Hepatocyte (in vitro differentiated cells): ENCODE data around the gene HTT. TPM values are rescaled to one million over a fixed set of nuclear protein-coding genes. Genes with fewer than 3 reads are reported as not detected.
A peak's percentile ranks its signal among the peaks of the same experiment; 100 is the strongest.

ENCODE experiments used
- DNase-seq: peaks from one replicate; pipeline ENCODE4 v3.0.0-alpha.2; 2016; ENCODE audit warnings: low spot score
- H2AFZ ChIP-seq: fragments of 200-600 bp; sonication (generic); 2 replicates; pipeline ENCODE4 v1.6.0; 2016; ENCODE audit warnings: antibody characterized with exemption, mild to moderate bottlenecking
- H3K27ac ChIP-seq: fragments of 200-600 bp; sonication (generic); 2 replicates; pipeline ENCODE4 v1.5.1; 2016; ENCODE audit warnings: mild to moderate bottlenecking
- H3K27me3 ChIP-seq: fragments of 200-600 bp; sonication (generic); 2 replicates; pipeline ENCODE4 v1.6.1; 2016
- H3K36me3 ChIP-seq: fragments of 200-600 bp; sonication (generic); replicated peaks from 2 replicates; pipeline ENCODE4 v1.5.1; 2016; ENCODE audit warnings: low read depth; ENCODE audit not compliant: insufficient read depth
- H3K4me1 ChIP-seq: fragments of 200-600 bp; sonication (generic); 2 replicates; pipeline ENCODE4 v1.5.1; 2016; ENCODE audit warnings: mild to moderate bottlenecking, moderate library complexity; ENCODE audit not compliant: insufficient read depth
- H3K4me2 ChIP-seq: fragments of 200-600 bp; sonication (generic); 2 replicates; pipeline ENCODE4 v1.6.0; 2016
- H3K4me3 ChIP-seq: fragments of 200-600 bp; sonication (generic); 2 replicates; pipeline ENCODE4 v1.5.1; 2016; ENCODE audit warnings: mild to moderate bottlenecking
- H3K79me2 ChIP-seq: fragments of 200-600 bp; sonication (generic); 2 replicates; pipeline ENCODE4 v1.6.0; 2017; ENCODE audit warnings: mild to moderate bottlenecking
- H3K9me2 ChIP-seq: fragments of 200-600 bp; sonication (generic); replicated peaks from 2 replicates; pipeline ENCODE4 v1.6.0; 2017; ENCODE audit warnings: mild to moderate bottlenecking; ENCODE audit not compliant: insufficient read depth
- H3K9me3 ChIP-seq: fragments of 200-600 bp; sonication (generic); 2 replicates; pipeline ENCODE4 v1.5.1; 2016; ENCODE audit warnings: low read depth, mild to moderate bottlenecking
- H4K20me1 ChIP-seq: fragments of 200-600 bp; sonication (generic); 2 replicates; pipeline ENCODE4 v1.6.0; 2016; ENCODE audit warnings: mild to moderate bottlenecking; ENCODE audit not compliant: insufficient read depth, poor library complexity, severe bottlenecking
- EZH2 ChIP-seq: fragments of 200-600 bp; sonication (generic); IDR thresholded peaks from 2 replicates; pipeline ENCODE4 v1.6.1; 2016; ENCODE audit warnings: antibody characterized with exemption, mild to moderate bottlenecking, borderline replicate concordance
- EZH2phosphoT487 ChIP-seq: fragments of 200-600 bp; sonication (generic); IDR thresholded peaks from one replicate; pipeline ENCODE4 v1.6.1; 2018; ENCODE audit warnings: antibody characterized with exemption, mild to moderate bottlenecking, low read depth, moderate library complexity; ENCODE audit not compliant: unreplicated experiment, severe bottlenecking
- WGBS: methylation state at CpG from one replicate; pipeline ENCODE4 v1.1.6; 2016; ENCODE audit warnings: low lambda C conversion rate; ENCODE audit errors: missing lambda C conversion rate; 5-methylcytosine and 5-hydroxymethylcytosine counted together
- polyA plus RNA-seq: library from polyadenylated mRNA; unstranded; fragments of >200 nt; fragmentation: Nextera tagmentation; extraction: Ambion mirVana; gene quantifications from 2 replicates; pipeline ENCODE4 v1.2.1, GENCODE V29; 2016
- total RNA-seq: library from RNA; depleted of rRNA; stranded (reverse); fragments of >200 nt; gene quantifications from 2 replicates; pipeline ENCODE4 v1.2.3, GENCODE V29; 2014
- TF ChIP-seq, protein P1 (sequence below): fragments of 200-600 bp; sonication (generic); IDR thresholded peaks from 2 replicates; pipeline ENCODE4 v1.5.1; 2016; ENCODE audit warnings: antibody characterized with exemption, mild to moderate bottlenecking; ENCODE audit not compliant: poor library complexity

HTT gene
- total and polyA plus RNA-seq, 2 experiments from 2014 or later = 12.4 to 33.9 TPM

- H3K4me3 ChIP-seq = no peak overlapping the region
- no peaks in the 10 kb centered on the region for H3K9me3 ChIP-seq
- H3K79me2 ChIP-seq = peaks cover 8% of the 10 kb centered on the region
- peaks cover 13% of the 10 kb centered on the region for H3K4me1 ChIP-seq
- H3K27ac ChIP-seq = peak overlapping the region; percentile 65
- 98% methylated on average over 5 of the region's 5 CpGs for WGBS
- no peak for TF ChIP-seq EZH2phosphoT487
- TF ChIP-seq, protein P1, sequence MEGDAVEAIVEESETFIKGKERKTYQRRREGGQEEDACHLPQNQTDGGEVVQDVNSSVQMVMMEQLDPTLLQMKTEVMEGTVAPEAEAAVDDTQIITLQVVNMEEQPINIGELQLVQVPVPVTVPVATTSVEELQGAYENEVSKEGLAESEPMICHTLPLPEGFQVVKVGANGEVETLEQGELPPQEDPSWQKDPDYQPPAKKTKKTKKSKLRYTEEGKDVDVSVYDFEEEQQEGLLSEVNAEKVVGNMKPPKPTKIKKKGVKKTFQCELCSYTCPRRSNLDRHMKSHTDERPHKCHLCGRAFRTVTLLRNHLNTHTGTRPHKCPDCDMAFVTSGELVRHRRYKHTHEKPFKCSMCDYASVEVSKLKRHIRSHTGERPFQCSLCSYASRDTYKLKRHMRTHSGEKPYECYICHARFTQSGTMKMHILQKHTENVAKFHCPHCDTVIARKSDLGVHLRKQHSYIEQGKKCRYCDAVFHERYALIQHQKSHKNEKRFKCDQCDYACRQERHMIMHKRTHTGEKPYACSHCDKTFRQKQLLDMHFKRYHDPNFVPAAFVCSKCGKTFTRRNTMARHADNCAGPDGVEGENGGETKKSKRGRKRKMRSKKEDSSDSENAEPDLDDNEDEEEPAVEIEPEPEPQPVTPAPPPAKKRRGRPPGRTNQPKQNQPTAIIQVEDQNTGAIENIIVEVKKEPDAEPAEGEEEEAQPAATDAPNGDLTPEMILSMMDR = no peak
- no peaks in the 10 kb centered on the region for H3K9me2 ChIP-seq
- no peak overlapping the region for H2AFZ ChIP-seq
- H4K20me1 ChIP-seq = no peaks in the 10 kb centered on the region
- H3K4me2 ChIP-seq = no peak overlapping the region
- no peaks in the 10 kb centered on the region for H3K27me3 ChIP-seq
- H3K36me3 ChIP-seq = no peaks in the 10 kb centered on the region
- no peak for DNase-seq
Measured at GRCh38 chr4:3107271-3107670, 32.8 kb downstream of the HTT start.

GRCh38 chr4:3107691-3108121 is 33.2 kb downstream of the HTT start:
- H3K4me2 ChIP-seq = no peak overlapping the region
- peaks cover 16% of the 10 kb centered on the region for H3K4me1 ChIP-seq
- TF ChIP-seq, protein P1 = no peak
- no peak for TF ChIP-seq EZH2
- no peak for TF ChIP-seq EZH2phosphoT487
- no peak for DNase-seq
- H4K20me1 ChIP-seq = no peaks in the 10 kb centered on the region
- no peaks in the 10 kb centered on the region for H3K9me2 ChIP-seq
- H3K4me3 ChIP-seq = no peak overlapping the region
- no peak overlapping the region for H2AFZ ChIP-seq
- H3K79me2 ChIP-seq = peaks cover 8% of the 10 kb centered on the region
- H3K27me3 ChIP-seq = no peaks in the 10 kb centered on the region
- H3K36me3 ChIP-seq = no peaks in the 10 kb centered on the region
- no peaks in the 10 kb centered on the region for H3K9me3 ChIP-seq
- H3K27ac ChIP-seq = peak overlapping the region; percentile 65
- 86% methylated on average over 6 of the region's 6 CpGs for WGBS

DNA sequence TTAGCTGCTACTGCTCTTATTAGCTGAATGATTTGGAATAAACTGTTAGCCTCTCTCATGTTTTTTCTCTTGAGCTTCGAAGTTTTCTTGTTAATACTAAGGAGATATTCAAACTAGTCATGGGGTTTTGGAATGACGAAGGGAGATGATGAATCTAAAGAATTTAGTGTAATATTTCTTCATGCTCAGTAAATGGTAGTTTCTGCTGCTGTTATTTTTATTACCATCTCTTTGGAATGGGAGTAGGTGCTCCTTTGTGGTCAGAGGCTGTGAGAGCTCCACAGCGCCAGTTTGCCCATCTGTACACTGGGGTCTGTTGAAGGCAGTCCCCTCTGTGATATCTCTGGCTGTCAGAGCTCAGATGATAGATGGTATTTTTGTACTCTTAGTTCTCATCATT is 33.7 kb downstream of the HTT start:
- Histone ChIP-seq H3K4me1 (peaks cover 21% of the 10 kb centered on the region), H3K27ac (peak overlapping the region; percentile 65), H3K27me3 (no peaks in the 10 kb centered on the region), H3K36me3 (no peaks in the 10 kb centered on the region), H3K79me2 (peaks cover 8% of the 10 kb centered on the region), H3K9me2 (no peaks in the 10 kb centered on the region), H3K4me2 (no peak overlapping the region), H3K4me3 (no peak overlapping the region), H3K9me3 (no peaks in the 10 kb centered on the region), H2AFZ (no peak overlapping the region), H4K20me1 (no peaks in the 10 kb centered on the region)
- WGBS = 96% methylated on average over 3 of the region's 3 CpGs
- TF ChIP-seq, protein P1 = no peak
- no peak for TF ChIP-seq EZH2
- no peak for TF ChIP-seq EZH2phosphoT487
- no peak for DNase-seq

- Histone ChIP-seq H3K27ac (peak overlapping the region; percentile 86), H4K20me1 (no peaks in the 10 kb centered on the region), H3K4me1 (peaks cover 29% of the 10 kb centered on the region), H3K79me2 (peaks cover 8% of the 10 kb centered on the region), H3K36me3 (no peaks in the 10 kb centered on the region), H3K9me3 (no peaks in the 10 kb centered on the region), H3K9me2 (no peaks in the 10 kb centered on the region), H2AFZ (no peak overlapping the region), H3K4me2 (peak overlapping the region; percentile 22), H3K27me3 (no peaks in the 10 kb centered on the region), H3K4me3 (no peak overlapping the region)
- WGBS = 46% methylated on average over 5 of the region's 5 CpGs
- no peak for TF ChIP-seq EZH2phosphoT487
- no peak for TF ChIP-seq EZH2
- peak; percentile 21 for DNase-seq
Measured at GRCh38 chr4:3111461-3111860, 37.0 kb downstream of the HTT start.
